CD4-positive, alpha-beta T cell (primary cell): ENCODE measurements around the gene TOMM6. TPM values are rescaled to one million over a fixed set of nuclear protein-coding genes. Genes with fewer than 3 reads are reported as not detected.

Source experiments
- ATAC-seq: fragments of 200-7000 bp; cut with Tn5 transposase; one replicate; pipeline ENCODE4 v1.10.0; 2022; ENCODE audit warnings: mild to moderate bottlenecking; ENCODE audit not compliant: poor library complexity
- CTCF ChIA-PET: fragments of 350-600 bp; sonication (Branson Sonifier 250); formaldehyde crosslinking; loops from one replicate; lab custom pipeline; 2021; ENCODE audit warnings: antibody characterized with exemption, inconsistent platforms; lab: Charles Lee
- POLR2A ChIA-PET: fragments of 350-600 bp; sonication (Branson Sonifier 250); formaldehyde crosslinking; loops from one replicate; lab custom pipeline; 2021; ENCODE audit warnings: antibody characterized with exemption, inconsistent platforms; lab: Charles Lee
- DNase-seq, 14 experiments: peaks; one replicate each; pipeline ENCODE4 v3.0.0-alpha.2; 2013 to 2020; ENCODE audit warnings: mixed read lengths in 2 of 14
- H3K27ac ChIP-seq, 2 donors: one replicate each; pipeline versions ENCODE4 v1.5.1 to v1.7.0; 2013; ENCODE audit warnings: low read length in 2 of 2, low read depth in 1 of 2, mild to moderate bottlenecking in 1 of 2
- H3K27me3 ChIP-seq, 2 experiments: 1 replicate in 1 of 2; 2 replicates in 1 of 2; pipeline versions ENCODE4 v1.6.1 to v1.7.0; 2013; ENCODE audit warnings: low read length in 2 of 2, control low read depth in 1 of 2, mild to moderate bottlenecking in 1 of 2, moderate library complexity in 1 of 2; ENCODE audit not compliant: insufficient read depth in 2 of 2, control insufficient read depth in 1 of 2
- H3K36me3 ChIP-seq: one replicate; pipeline ENCODE4 v1.6.1; 2013; ENCODE audit warnings: low read length, control low read depth; ENCODE audit not compliant: insufficient read depth
- H3K4me1 ChIP-seq: one replicate; pipeline ENCODE4 v1.6.1; 2013; ENCODE audit warnings: low read length, control low read depth; ENCODE audit not compliant: insufficient read depth
- H3K4me3 ChIP-seq: one replicate; pipeline ENCODE4 v1.5.1; 2013; ENCODE audit warnings: mild to moderate bottlenecking, low read length, moderate library complexity
- H3K9me3 ChIP-seq, 2 experiments: 1 replicate in 1 of 2; 2 replicates in 1 of 2; pipeline versions ENCODE4 v1.6.1 to v1.7.0; 2013; ENCODE audit warnings: low read length in 2 of 2, mild to moderate bottlenecking in 2 of 2, control low read depth in 1 of 2, moderate library complexity in 1 of 2; ENCODE audit not compliant: control insufficient read depth in 1 of 2, insufficient read depth in 1 of 2
- H3K27ac Mint-ChIP-seq: one replicate; pipeline ENCODE4 v1.8.0; 2020; ENCODE audit warnings: mixed read lengths
- H3K27me3 Mint-ChIP-seq: one replicate; pipeline ENCODE4 v1.8.0; 2021; ENCODE audit warnings: mixed read lengths
- H3K36me3 Mint-ChIP-seq: one replicate; pipeline ENCODE4 v1.8.0; 2021; ENCODE audit warnings: low read depth, mixed read lengths
- H3K4me1 Mint-ChIP-seq: one replicate; pipeline ENCODE4 v1.8.0; 2021; ENCODE audit warnings: low read depth, mixed read lengths
- H3K4me3 Mint-ChIP-seq: one replicate; pipeline ENCODE4 v1.8.0; 2020; ENCODE audit warnings: mild to moderate bottlenecking, mixed read lengths
- H3K9me3 Mint-ChIP-seq: one replicate; pipeline ENCODE4 v1.8.0; 2020; ENCODE audit warnings: mixed read lengths
- CTCF ChIP-seq: fragments of 200-600 bp; IDR thresholded peaks from one replicate; pipeline ENCODE4 v1.8.0; 2022; ENCODE audit warnings: antibody characterized with exemption, mild to moderate bottlenecking
- intact Hi-C, 2 experiments: fragments of 100-400 bp; cut with DNase I in 1 of 2; cut with micrococcal nuclease in 1 of 2; formaldehyde crosslinking; loops; one replicate each; pipeline versions ENCODE4 v1.15.1 to v1.9.0; 2023 to 2025; cut with DNase I, micrococcal nuclease
- total RNA-seq, 174 experiments: library from RNA in 2 of 174; stranded (reverse) in 2 of 174; gene quantifications; one replicate each; pipeline ENCODE4 v1.2.3 and lab custom pipeline; 2021 to 2026

The TOMM6 gene
- total RNA-seq, 2 experiments from 2014 or later: 78.8 to 83.2 TPM

- no peaks in the 10 kb centered on the region for H3K9me3 ChIP-seq
- no peaks in the 10 kb centered on the region for H3K27me3 Mint-ChIP-seq
- H3K4me3 ChIP-seq: no peak overlapping the region
- ChIA-PET POLR2A (no interaction called here), CTCF (no interaction called here)
- ATAC-seq (no peak), DNase-seq (no peak)
- intact Hi-C loops: no loop called here
- H3K4me1 ChIP-seq: no peaks in the 10 kb centered on the region
- no peak overlapping the region for H3K27ac Mint-ChIP-seq
- no peak for TF ChIP-seq CTCF
- H3K9me3 Mint-ChIP-seq: no peaks in the 10 kb centered on the region
- H3K4me3 Mint-ChIP-seq: no peak overlapping the region
- H3K36me3 ChIP-seq: no peaks in the 10 kb centered on the region
- no peaks in the 10 kb centered on the region for H3K36me3 Mint-ChIP-seq
- no peaks in the 10 kb centered on the region for H3K27me3 ChIP-seq
- H3K4me1 Mint-ChIP-seq: no peaks in the 10 kb centered on the region
- H3K27ac ChIP-seq: no peak overlapping the region
Measured at GRCh38 chr6:41836660-41837052, 49.2 kb downstream of the TOMM6 start.

Other genes starting within 250 kb of the TOMM6 start
- gene FOXP4, start 241.3 kb upstream of the TOMM6 start, total RNA-seq: 1 to 10 TPM; 3.7 to 3.9 TPM
- not detected for gene MDFI, start 149.2 kb upstream of the TOMM6 start, total RNA-seq
- 10 to 100 TPM; 23.8 to 24.1 TPM for gene TFEB, start 52.1 kb upstream of the TOMM6 start, total RNA-seq
- not detected for gene PGC, start 40.3 kb upstream of the TOMM6 start, total RNA-seq
- 1 to 10 TPM; 4.6 to 5.4 TPM for gene FRS3, start 7.8 kb upstream of the TOMM6 start, total RNA-seq
- gene PRICKLE4, start 6.9 kb upstream of the TOMM6 start, total RNA-seq: not detected
- 1 to 10 TPM; 1.3 TPM for gene USP49, start 107.7 kb downstream of the TOMM6 start, total RNA-seq
- 1 to 10 TPM; 1.3 to 1.6 TPM for gene MED20, start 133.4 kb downstream of the TOMM6 start, total RNA-seq
- 1 to 10 TPM; 1.2 to 1.6 TPM for gene BYSL, start 133.8 kb downstream of the TOMM6 start, total RNA-seq
- 100 to 1,000 TPM; 247 to 248 TPM for gene CCND3, start 154.1 kb downstream of the TOMM6 start, total RNA-seq